Tibial nerve (tissue), 4 donors: Measurements from ENCODE around the gene UBFD1. TPM values are rescaled to one million over a fixed set of nuclear protein-coding genes. Genes with fewer than 3 reads are reported as not detected.
"Not testable (repeated sequence)": the region's sequence is repeated elsewhere in the genome, so short reads cannot be mapped to it uniquely, and the experiment has no call there.

Source experiments
- DNase-seq, 2 donors: peaks; one replicate each; pipeline ENCODE4 v3.0.0-alpha.2; 2019; ENCODE audit warnings: low spot score in 2 of 2
- H3K27ac ChIP-seq, 4 donors: fragments of 200-600 bp; sonication (generic) in 3 of 4; one replicate each; pipeline ENCODE4 v1.5.1; 2017 to 2019; ENCODE audit warnings: mild to moderate bottlenecking in 1 of 4
- H3K27me3 ChIP-seq, 2 donors: fragments of 200-600 bp; sonication (generic) in 1 of 2; one replicate each; pipeline versions ENCODE4 v1.5.1 to v1.6.0; 2017 to 2019
- H3K36me3 ChIP-seq, 3 donors: fragments of 200-600 bp; sonication (generic); one replicate each; pipeline ENCODE4 v1.5.1; 2018 to 2019
- H3K4me1 ChIP-seq, 4 donors: fragments of 200-600 bp; sonication (generic) in 3 of 4; one replicate each; pipeline ENCODE4 v1.5.1; 2017 to 2019
- H3K4me3 ChIP-seq, 4 donors: fragments of 200-600 bp; sonication (generic) in 3 of 4; one replicate each; pipeline ENCODE4 v1.5.1; 2017 to 2019; ENCODE audit warnings: mild to moderate bottlenecking in 1 of 4, moderate library complexity in 1 of 4
- H3K9me3 ChIP-seq, 4 donors: fragments of 200-600 bp; sonication (generic) in 3 of 4; one replicate each; pipeline ENCODE4 v1.5.1; 2017 to 2019
- CTCF ChIP-seq, 5 experiments: fragments of 200-600 bp in 3 of 5; fragments of 450-650 bp in 2 of 5; sonication (generic) in 3 of 5; IDR thresholded peaks; one replicate each; pipeline ENCODE4 v1.5.1; 2016 to 2019; ENCODE audit warnings: antibody characterized with exemption in 5 of 5, mild to moderate bottlenecking in 3 of 5, moderate library complexity in 2 of 5
- EP300 ChIP-seq, 2 donors: sonication (generic); formaldehyde crosslinking; IDR thresholded peaks; one replicate each; pipeline ENCODE4 v1.6.1; 2017; ENCODE audit warnings: antibody characterized with exemption in 2 of 2, mild to moderate bottlenecking in 1 of 2
- POLR2A ChIP-seq, 2 donors: fragments of 450-650 bp; IDR thresholded peaks; one replicate each; pipeline ENCODE4 v1.6.1; 2017; ENCODE audit warnings: antibody characterized with exemption in 2 of 2, mild to moderate bottlenecking in 2 of 2, moderate library complexity in 2 of 2
- WGBS, 2 donors: methylation state at CpG; one replicate each; pipeline ENCODE4 v1.1.5; 2018; 5-methylcytosine and 5-hydroxymethylcytosine counted together
- total RNA-seq, 4 donors: library from RNA; depleted of rRNA; stranded (reverse); fragments of >200 nt; gene quantifications; one replicate each; pipeline ENCODE4 v1.1.0, GENCODE V29; 2016

The UBFD1 gene
- total RNA-seq, 4 donors from 2014 or later = 70.5 to 110 (median 76.5) TPM

GRCh38 chr16:23581764-23582163 is 24.2 kb downstream of the UBFD1 start:
- Histone ChIP-seq H3K9me3 (no peaks in the 10 kb centered on the region), H3K27me3 (no peaks in the 10 kb centered on the region), H3K4me3 (no peak overlapping the region), H3K36me3 (peaks cover 5 to 87% (median 7%) of the 10 kb centered on the region in 3 donors), H3K4me1 (peaks cover 0 to 16% (median 0%) of the 10 kb centered on the region in 4 donors), H3K27ac (no peak overlapping the region)
- TF ChIP-seq CTCF (IDR thresholded peaks at IDR 0.05) = no peak
- TF ChIP-seq POLR2A (IDR thresholded peaks at IDR 0.05) = no peak
- TF ChIP-seq EP300 (IDR thresholded peaks at IDR 0.05) = no peak
- DNase-seq = no peak

GRCh38 chr16:23583271-23583670 is 25.7 kb downstream of the UBFD1 start:
- not testable (repeated sequence) for H3K27me3 ChIP-seq, DNase-seq, H3K4me1 ChIP-seq, H3K4me3 ChIP-seq, H3K27ac ChIP-seq, H3K9me3 ChIP-seq
- peaks cover 7 to 96% (median 16%) of the 10 kb centered on the region in 3 donors for H3K36me3 ChIP-seq
- WGBS, 2 donors = 95% methylated on average over 14 to 15 of the region's 30 CpGs

- Histone ChIP-seq H3K27me3 (no peaks in the 10 kb centered on the region), H3K4me3 (no peak overlapping the region), H3K27ac (no peak overlapping the region), H3K4me1 (no peaks in the 10 kb centered on the region), H3K36me3 (peaks cover 7 to 98% (median 16%) of the 10 kb centered on the region in 3 donors), H3K9me3 (no peaks in the 10 kb centered on the region)
- DNase-seq = no peak
- TF ChIP-seq EP300 (IDR thresholded peaks at IDR 0.05) (no peak), POLR2A (IDR thresholded peaks at IDR 0.05) (no peak), CTCF (IDR thresholded peaks at IDR 0.05) (no peak)
- 84 to 88% methylated on average over 13 to 14 of the region's 14 CpGs for WGBS, 2 donors
Measured at GRCh38 chr16:23584186-23585076, 26.9 kb downstream of the UBFD1 start.

GRCh38 chr16:23587726-23588125 is 30.2 kb downstream of the UBFD1 start:
- no peak for DNase-seq
- WGBS, 2 donors = 86 to 88% methylated on average over 5 of the region's 5 CpGs
- TF ChIP-seq CTCF (IDR thresholded peaks at IDR 0.05) (no peak), EP300 (IDR thresholded peaks at IDR 0.05) (no peak), POLR2A (IDR thresholded peaks at IDR 0.05) (no peak)
- Histone ChIP-seq H3K27me3 (no peaks in the 10 kb centered on the region), H3K27ac (no peak overlapping the region), H3K4me3 (no peak overlapping the region), H3K4me1 (no peaks in the 10 kb centered on the region), H3K36me3 (peaks cover 7 to 98% (median 16%) of the 10 kb centered on the region in 3 donors), H3K9me3 (no peaks in the 10 kb centered on the region)

GRCh38 chr16:23590181-23590580 is 32.7 kb downstream of the UBFD1 start:
- H3K36me3 ChIP-seq = peaks cover 7 to 91% (median 9%) of the 10 kb centered on the region in 3 donors
- WGBS, 2 donors = 86 to 88% methylated on average over 3 of the region's 3 CpGs
- H3K27ac ChIP-seq = no peak overlapping the region
- H3K27me3 ChIP-seq = no peaks in the 10 kb centered on the region
- no peak overlapping the region for H3K4me3 ChIP-seq
- peaks cover 0 to 17% (median 12%) of the 10 kb centered on the region in 4 donors for H3K4me1 ChIP-seq
- no peak for TF ChIP-seq POLR2A (IDR thresholded peaks at IDR 0.05)
- no peak for TF ChIP-seq EP300 (IDR thresholded peaks at IDR 0.05)
- no peak for TF ChIP-seq CTCF (IDR thresholded peaks at IDR 0.05)
- no peaks in the 10 kb centered on the region for H3K9me3 ChIP-seq
- DNase-seq = no peak
